CD4-positive, alpha-beta T cell treated with Interleukin-12 subunit alpha and Interleukin-12 subunit beta, for 1 hour (primary cell): ENCODE data around the gene SNX21.
A peak's percentile ranks its signal among the peaks of the same experiment; 100 is the strongest.
"Not testable (repeated sequence)": the region's sequence is repeated elsewhere in the genome, so short reads cannot be mapped to it uniquely, and the experiment has no call there.

Experiments used
- DNase-seq: peaks from one replicate; pipeline ENCODE4 v3.0.0-alpha.2; 2020

The SNX21 gene

GRCh38 chr20:45823949-45824835, 9.4 kb upstream of the SNX21 start:
- DNase-seq: peak; percentile 56

- DNase-seq: no peak
Observed at GRCh38 chr20:45826381-45827019, 7.1 kb upstream of the SNX21 start.

GRCh38 chr20:45827030-45827652, 6.5 kb upstream of the SNX21 start, which contains the start of gene TNNC2:
Gene TNNC2 (minus strand): TSS chr20:45827312. CDS start chr20:45827248, 64 bp downstream.
- no peak for DNase-seq

GRCh38 chr20:45827712-45828111, 5.9 kb upstream of the SNX21 start:
- no peak for DNase-seq

- DNase-seq: no peak
Observed at GRCh38 chr20:45828589-45828988, 5.0 kb upstream of the SNX21 start.

- DNase-seq: not testable (repeated sequence)
Observed at GRCh38 chr20:45829673-45830106, 3.9 kb upstream of the SNX21 start.

- no peak for DNase-seq
Observed at GRCh38 chr20:45832619-45833018, 980 bp upstream of the SNX21 start.

- peak; percentile 52 for DNase-seq
Observed at GRCh38 chr20:45833883-45834796, 541 bp downstream of the SNX21 start.

GRCh38 chr20:45834797-45835161, 1.2 kb downstream of the SNX21 start:
- DNase-seq: no peak

- DNase-seq: no peak
Observed at GRCh38 chr20:45835329-45835765, 1.7 kb downstream of the SNX21 start.

GRCh38 chr20:45835825-45836224, 2.2 kb downstream of the SNX21 start:
- no peak for DNase-seq

- no peak for DNase-seq
Observed at GRCh38 chr20:45836841-45837240, 3.2 kb downstream of the SNX21 start.

GRCh38 chr20:45840700-45841198, 7.2 kb downstream of the SNX21 start:
- no peak for DNase-seq

GRCh38 chr20:45841407-45842129, 8.0 kb downstream of the SNX21 start:
- no peak for DNase-seq

- no peak for DNase-seq
Observed at GRCh38 chr20:45842169-45842812, 8.7 kb downstream of the SNX21 start.

GRCh38 chr20:45843506-45843905, 9.9 kb downstream of the SNX21 start:
- no peak for DNase-seq

GRCh38 chr20:45845452-45845851, 11.9 kb downstream of the SNX21 start:
- DNase-seq: no peak

- DNase-seq: no peak
Observed at GRCh38 chr20:45848421-45848820, 14.8 kb downstream of the SNX21 start.

GRCh38 chr20:45848969-45849582, 15.5 kb downstream of the SNX21 start:
- no peak for DNase-seq

GRCh38 chr20:45850238-45850637, 16.6 kb downstream of the SNX21 start:
- DNase-seq: no peak

GRCh38 chr20:45850926-45851325, 17.3 kb downstream of the SNX21 start:
- no peak for DNase-seq
